NB4 (cell line): Measurements from ENCODE around the gene JAKMIP3.

Experiments
- CTCF ChIP-seq: IDR thresholded peaks from one replicate; pipeline ENCODE4 v1.5.1; 2012; ENCODE audit warnings: low read depth, low read length
- MAX ChIP-seq: IDR thresholded peaks from 2 replicates; pipeline ENCODE4 v1.6.1; 2011; ENCODE audit warnings: low read depth, low read length
- POLR2A ChIP-seq: IDR thresholded peaks from 2 replicates; pipeline ENCODE4 v1.6.1; 2011; ENCODE audit warnings: mild to moderate bottlenecking; ENCODE audit not compliant: insufficient read length; ENCODE audit errors: extremely low read depth

GRCh38 chr10:132018446-132018845, 47.3 kb upstream of the JAKMIP3 start:
- TF ChIP-seq CTCF: no peak
- no peak for TF ChIP-seq POLR2A
- TF ChIP-seq MAX: no peak
